Measurements from ENCODE around the gene SNX20.

Gene SNX20

GRCh38 chr16:50681021-50681885 is at the start of gene SNX20:
TSS of gene SNX20 (minus strand) at chr16:50681312. CDS start at chr16:50677526, 3,786 bp downstream.
- DNase-seq, result no peak

GRCh38 chr16:50724306-50724705 is 43.2 kb upstream of the SNX20 start:
- no peak for DNase-seq

- DNase-seq, result no peak
These were observed 41.8 kb upstream of the SNX20 start for GRCh38 chr16:50722960-50723359.

- DNase-seq, result no peak
These were observed 41.3 kb upstream of the SNX20 start for GRCh38 chr16:50722405-50722737.

- no peak for DNase-seq
These were observed 40.7 kb upstream of the SNX20 start for GRCh38 chr16:50721549-50722404.

GRCh38 chr16:50719401-50720337 is 38.6 kb upstream of the SNX20 start:
- DNase-seq, result no peak

- DNase-seq, result no peak
These were observed 37.8 kb upstream of the SNX20 start for GRCh38 chr16:50718761-50719400.

GRCh38 chr16:50718061-50718760 is 37.1 kb upstream of the SNX20 start:
- no peak for DNase-seq

- DNase-seq, result no peak
These were observed 36.4 kb upstream of the SNX20 start for GRCh38 chr16:50717494-50717893.

- DNase-seq, result no peak
These were observed 36.0 kb upstream of the SNX20 start for GRCh38 chr16:50717091-50717490.

- no peak for DNase-seq
These were observed 31.8 kb upstream of the SNX20 start for GRCh38 chr16:50712956-50713355.

GRCh38 chr16:50712560-50712898 is 31.4 kb upstream of the SNX20 start:
- DNase-seq, result no peak

- DNase-seq, result no peak
These were observed 30.9 kb upstream of the SNX20 start for GRCh38 chr16:50711862-50712559.

GRCh38 chr16:50711040-50711439 is 29.9 kb upstream of the SNX20 start:
- DNase-seq, result no peak

- DNase-seq, result no peak
These were observed 28.9 kb upstream of the SNX20 start for GRCh38 chr16:50709980-50710379.

GRCh38 chr16:50709061-50709684 is 28.1 kb upstream of the SNX20 start:
- no peak for DNase-seq

GRCh38 chr16:50708373-50709060 is 27.4 kb upstream of the SNX20 start:
- DNase-seq, result no peak

GRCh38 chr16:50706250-50706649 is 25.1 kb upstream of the SNX20 start:
- no peak for DNase-seq

GRCh38 chr16:50705436-50706110 is 24.5 kb upstream of the SNX20 start:
- no peak for DNase-seq
